Activated CD4-positive, CD25-positive, alpha-beta regulatory T cell treated with anti-CD3 and anti-CD28 coated beads, Interleukin-2, amount 50 U/mL, for 24 hours (primary cell): ENCODE data around the gene VPS37B.
A peak's percentile ranks its signal among the peaks of the same experiment; 100 is the strongest.
"Not testable (repeated sequence)": the region's sequence is repeated elsewhere in the genome, so short reads cannot be mapped to it uniquely, and the experiment has no call there.

ENCODE experiments used
- ATAC-seq, 2 donors: fragments of 150-1000 bp; cut with Tn5 transposase; one replicate each; pipeline ENCODE4 v1.10.0; 2021; ENCODE audit warnings: mild to moderate bottlenecking in 1 of 2, moderate library complexity in 1 of 2

Gene VPS37B

GRCh38 chr12:122895704-122896636 is at the start of gene VPS37B:
Gene VPS37B, minus strand, starts transcription at chr12:122896124. Its CDS starts 62 bp downstream, at chr12:122896062.
- peak; percentile 60 to 64 for ATAC-seq

- no peak for ATAC-seq
Measured at GRCh38 chr12:122944605-122945592, 49.0 kb upstream of the VPS37B start.

GRCh38 chr12:122943196-122943595 is 47.3 kb upstream of the VPS37B start:
- no peak for ATAC-seq

- no peak for ATAC-seq
Measured at GRCh38 chr12:122942637-122943036, 46.7 kb upstream of the VPS37B start.

- ATAC-seq, result not testable (repeated sequence)
Measured at GRCh38 chr12:122941351-122941750, 45.4 kb upstream of the VPS37B start.

GRCh38 chr12:122939125-122939524 is 43.2 kb upstream of the VPS37B start:
- ATAC-seq, result peak in 1 of 2 donors; percentile 20

GRCh38 chr12:122937622-122938091 is 41.7 kb upstream of the VPS37B start:
- no peak for ATAC-seq

- no peak for ATAC-seq
Measured at GRCh38 chr12:122935318-122935717, 39.4 kb upstream of the VPS37B start.

- no peak for ATAC-seq
Measured at GRCh38 chr12:122934722-122935121, 38.8 kb upstream of the VPS37B start.

- no peak for ATAC-seq
Measured at GRCh38 chr12:122932207-122932606, 36.3 kb upstream of the VPS37B start.

- no peak for ATAC-seq
Measured at GRCh38 chr12:122929812-122930211, 33.9 kb upstream of the VPS37B start.

GRCh38 chr12:122929148-122929538 is 33.2 kb upstream of the VPS37B start:
- ATAC-seq, result no peak

- ATAC-seq, result no peak
Measured at GRCh38 chr12:122928404-122929147, 32.7 kb upstream of the VPS37B start.

- no peak for ATAC-seq
Measured at GRCh38 chr12:122927756-122928403, 32.0 kb upstream of the VPS37B start.

GRCh38 chr12:122921917-122922316 is 26.0 kb upstream of the VPS37B start:
- no peak for ATAC-seq

- ATAC-seq, result no peak
Measured at GRCh38 chr12:122920687-122921086, 24.8 kb upstream of the VPS37B start.

GRCh38 chr12:122918827-122919226 is 22.9 kb upstream of the VPS37B start:
- ATAC-seq, result no peak

GRCh38 chr12:122917507-122918121 is 21.7 kb upstream of the VPS37B start:
- no peak for ATAC-seq

- no peak for ATAC-seq
Measured at GRCh38 chr12:122909442-122910288, 13.7 kb upstream of the VPS37B start.

- ATAC-seq, result no peak
Measured at GRCh38 chr12:122908915-122909314, 13.0 kb upstream of the VPS37B start.
